Erythroblast (primary cell): Measurements from ENCODE around the gene KAZN.

ENCODE experiments used
- GATA1 ChIP-seq: IDR thresholded peaks from 2 replicates; pipeline ENCODE4 v1.6.1; 2011; ENCODE audit warnings: low read depth, mild to moderate bottlenecking, control low read depth, low read length, moderate library complexity
- POLR2A ChIP-seq: IDR thresholded peaks from 2 replicates; pipeline ENCODE4 v1.6.1; 2011; ENCODE audit warnings: mild to moderate bottlenecking, low read length

GRCh38 chr1:14716474-14716873 lies 118.0 kb downstream of the KAZN start:
- TF ChIP-seq POLR2A = no peak
- TF ChIP-seq GATA1 = no peak
